Renal cortical epithelial cell (primary cell): ENCODE data around the gene CRELD1. TPM values are rescaled to one million over a fixed set of nuclear protein-coding genes. Genes with fewer than 3 reads are reported as not detected.

Experiments
- DNase-seq: peaks from one replicate; pipeline ENCODE4 v3.0.0-alpha.2; 2011; ENCODE audit warnings: low read depth
- total RNA-seq: library from RNA; depleted of rRNA; stranded (reverse); fragments of >200 nt; gene quantifications from 2 replicates; pipeline ENCODE4 v1.2.3, GENCODE V29; 2014

The CRELD1 gene
- total RNA-seq, 1 donor from 2014 or later, result 74.2 TPM

DNA sequence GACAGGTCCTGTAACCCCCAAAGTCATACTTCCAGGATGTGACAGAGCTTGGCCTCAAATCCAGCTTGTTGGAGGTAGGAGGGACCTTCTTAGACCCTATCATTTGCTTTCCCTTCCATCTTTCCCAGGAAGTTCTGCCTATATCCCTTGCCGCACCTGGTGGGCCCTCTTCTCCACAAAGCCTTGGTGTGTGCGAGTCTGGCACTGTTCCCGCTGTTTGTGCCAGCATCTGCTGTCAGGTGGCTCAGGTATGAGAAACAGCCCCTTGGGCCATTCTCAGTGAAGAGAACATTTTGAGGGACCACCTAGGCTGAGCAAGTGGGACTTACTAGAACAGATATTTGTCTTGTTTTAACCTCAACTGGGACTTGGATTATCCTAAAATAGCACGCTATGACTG is 29.7 kb upstream of the CRELD1 start:
- no peak for DNase-seq

GRCh38 chr3:9906480-9906879 is 27.2 kb upstream of the CRELD1 start:
- DNase-seq, result no peak

DNA sequence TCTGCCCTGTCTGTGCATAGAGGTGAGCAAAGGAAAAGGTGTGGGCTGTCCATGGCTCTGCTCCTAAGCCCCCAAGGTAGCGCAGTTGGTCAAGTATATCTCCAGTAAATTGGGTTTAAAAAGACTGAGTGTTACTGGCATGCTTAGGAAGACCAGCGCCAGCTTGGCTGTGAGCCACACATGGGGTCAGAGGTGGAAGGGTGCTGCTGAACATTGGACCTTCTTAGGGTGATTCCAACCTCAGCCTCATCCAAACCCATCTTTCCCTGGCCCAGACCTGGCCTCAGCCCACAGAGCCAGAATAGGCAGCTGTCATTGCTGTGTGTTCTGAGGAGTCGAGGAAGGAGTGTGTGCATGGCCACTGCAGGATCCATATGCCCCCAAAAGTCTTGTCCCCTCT is 25.3 kb upstream of the CRELD1 start:
- no peak for DNase-seq

- DNase-seq, result peak; percentile 56
Observed at GRCh38 chr3:9909221-9910013, 24.2 kb upstream of the CRELD1 start.

- DNase-seq, result no peak
Observed at GRCh38 chr3:9911863-9912262, 21.8 kb upstream of the CRELD1 start.

DNA sequence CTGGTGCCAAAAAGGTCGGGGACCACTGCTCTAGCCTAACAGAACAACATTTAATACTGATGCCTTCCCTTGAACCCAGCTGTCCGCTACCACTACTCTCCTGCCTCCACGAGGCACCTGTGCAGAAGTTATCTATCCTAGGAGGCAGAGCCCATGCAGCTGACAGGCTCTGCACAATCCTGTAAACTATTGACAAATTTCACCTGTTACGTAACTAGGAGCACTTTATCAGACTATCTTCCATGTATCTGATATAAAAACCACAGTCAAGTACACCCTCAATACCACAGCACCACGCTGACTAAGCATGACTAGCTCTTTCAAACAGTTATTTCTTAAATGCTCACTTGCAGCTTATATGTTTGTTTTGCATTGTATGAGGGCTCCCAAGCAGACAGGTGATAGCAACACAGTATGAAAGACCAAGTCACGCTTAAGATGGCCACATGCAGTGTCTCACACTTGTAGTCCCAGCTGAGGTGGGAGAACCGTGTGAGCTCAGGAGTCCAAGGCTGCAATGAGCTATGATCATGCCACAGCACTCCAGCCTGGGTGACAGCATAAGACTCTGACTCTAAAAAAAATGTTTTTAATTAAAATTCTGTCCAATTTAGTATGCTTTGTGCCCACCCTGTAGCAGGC is 21.2 kb upstream of the CRELD1 start:
- peak; percentile 76 for DNase-seq

DNA sequence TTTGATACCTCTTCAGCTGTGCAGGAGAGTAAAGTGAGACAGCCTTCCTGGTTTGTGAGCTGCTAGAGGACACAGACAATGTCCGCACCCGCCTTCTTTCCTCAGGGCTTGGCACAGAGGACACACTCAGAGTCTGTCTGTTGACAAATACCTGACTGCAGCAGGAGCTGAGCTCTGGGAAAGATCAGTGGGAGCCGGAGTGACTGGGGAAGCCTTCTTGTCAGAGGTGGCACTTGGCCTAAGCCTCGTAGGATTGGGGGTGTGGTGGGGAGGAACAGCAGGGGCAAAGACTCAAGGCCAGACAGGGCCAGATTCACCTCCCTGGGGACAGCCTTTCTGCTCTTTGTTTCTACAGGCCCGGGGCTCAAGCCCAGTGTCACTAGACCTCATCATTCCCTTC is 20.0 kb upstream of the CRELD1 start:
- DNase-seq, result no peak

GRCh38 chr3:9914011-9914410 is 19.6 kb upstream of the CRELD1 start:
- no peak for DNase-seq

- no peak for DNase-seq
Observed at GRCh38 chr3:9914559-9915253, 18.9 kb upstream of the CRELD1 start.

DNA sequence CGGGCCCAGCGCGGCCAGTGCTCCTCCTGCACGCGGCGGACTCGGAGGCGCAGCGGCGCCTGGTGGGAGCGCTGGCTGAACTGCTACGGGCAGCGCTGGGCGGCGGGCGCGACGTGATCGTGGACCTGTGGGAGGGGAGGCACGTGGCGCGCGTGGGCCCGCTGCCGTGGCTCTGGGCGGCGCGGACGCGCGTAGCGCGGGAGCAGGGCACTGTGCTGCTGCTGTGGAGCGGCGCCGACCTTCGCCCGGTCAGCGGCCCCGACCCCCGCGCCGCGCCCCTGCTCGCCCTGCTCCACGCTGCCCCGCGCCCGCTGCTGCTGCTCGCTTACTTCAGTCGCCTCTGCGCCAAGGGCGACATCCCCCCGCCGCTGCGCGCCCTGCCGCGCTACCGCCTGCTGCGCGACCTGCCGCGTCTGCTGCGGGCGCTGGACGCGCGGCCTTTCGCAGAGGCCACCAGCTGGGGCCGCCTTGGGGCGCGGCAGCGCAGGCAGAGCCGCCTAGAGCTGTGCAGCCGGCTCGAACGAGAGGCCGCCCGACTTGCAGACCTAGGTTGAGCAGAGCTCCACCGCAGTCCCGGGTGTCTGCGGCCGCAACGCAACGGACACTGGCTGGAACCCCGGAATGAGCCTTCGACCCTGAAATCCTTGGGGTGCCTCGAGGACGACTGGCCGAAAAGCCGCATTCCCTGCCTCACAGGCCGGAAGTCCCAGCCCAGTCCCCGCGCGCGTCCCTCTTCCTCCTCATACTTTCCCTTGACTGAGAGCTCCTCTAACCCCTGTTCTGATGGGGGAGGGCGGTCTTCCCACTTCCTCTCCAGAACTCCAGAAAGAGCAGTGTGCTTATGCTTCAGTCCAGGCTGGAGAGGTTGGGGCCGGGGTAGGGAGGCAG is 18.1 kb upstream of the CRELD1 start:
- no peak for DNase-seq

GRCh38 chr3:9916346-9916733 is 17.3 kb upstream of the CRELD1 start:
- DNase-seq, result no peak

DNA sequence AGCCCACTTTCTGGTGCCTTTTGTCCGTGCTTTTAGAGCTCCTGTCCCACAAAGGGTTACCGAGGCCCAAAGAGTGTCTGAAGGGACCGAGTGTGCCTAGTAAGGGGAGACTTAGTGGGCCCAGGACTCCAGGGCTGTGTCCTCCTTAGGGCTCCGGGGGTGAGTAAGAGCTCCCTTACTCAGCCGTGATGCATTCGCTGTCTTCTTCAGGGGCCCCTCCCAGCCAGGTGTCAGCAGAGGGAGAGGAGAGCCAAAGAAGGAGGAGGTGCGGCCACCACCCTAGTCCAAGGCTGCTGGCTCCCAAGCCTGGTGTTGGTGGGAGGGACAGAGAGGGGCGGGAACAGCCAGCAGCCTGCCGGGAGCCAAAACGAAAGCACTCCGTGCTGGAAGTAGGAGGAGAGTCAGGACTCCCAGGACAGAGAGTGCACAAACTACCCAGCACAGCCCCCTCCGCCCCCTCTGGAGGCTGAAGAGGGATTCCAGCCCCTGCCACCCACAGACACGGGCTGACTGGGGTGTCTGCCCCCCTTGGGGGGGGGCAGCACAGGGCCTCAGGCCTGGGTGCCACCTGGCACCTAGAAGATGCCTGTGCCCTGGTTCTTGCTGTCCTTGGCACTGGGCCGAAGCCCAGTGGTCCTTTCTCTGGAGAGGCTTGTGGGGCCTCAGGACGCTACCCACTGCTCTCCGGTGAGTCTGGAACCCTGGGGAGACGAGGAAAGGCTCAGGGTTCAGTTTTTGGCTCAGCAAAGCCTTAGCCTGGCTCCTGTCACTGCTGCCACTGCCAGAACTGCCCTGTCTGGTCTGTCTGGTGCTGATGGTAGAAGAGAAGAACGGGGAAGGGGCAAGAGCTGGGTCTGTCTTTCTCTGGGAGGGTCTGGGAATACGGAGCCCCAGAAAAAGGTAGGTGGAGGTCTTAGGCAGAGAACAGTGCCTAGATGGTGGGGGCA is 16.6 kb upstream of the CRELD1 start, which contains the start of gene IL17RC:
IL17RC (plus strand) TSS at position 365 of the 947 bp plus-strand sequence; CDS start at position 583, 218 bp downstream.
- DNase-seq, result peak; percentile 79

DNA sequence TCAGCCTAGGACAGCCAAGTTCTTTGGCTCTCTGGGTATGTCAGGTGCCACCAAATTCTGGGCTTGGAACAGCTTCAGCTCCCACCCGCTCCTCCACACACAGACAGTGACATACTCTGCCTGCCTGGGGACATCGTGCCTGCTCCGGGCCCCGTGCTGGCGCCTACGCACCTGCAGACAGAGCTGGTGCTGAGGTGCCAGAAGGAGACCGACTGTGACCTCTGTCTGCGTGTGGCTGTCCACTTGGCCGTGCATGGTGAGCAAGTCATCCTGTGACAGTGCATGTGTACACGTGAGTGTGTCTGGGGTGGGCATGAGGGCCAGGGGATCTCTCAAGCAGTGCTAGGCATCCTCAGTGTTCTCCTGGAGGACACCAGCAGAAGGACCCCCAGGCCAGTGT is 15.8 kb upstream of the CRELD1 start:
- DNase-seq, result no peak

DNA sequence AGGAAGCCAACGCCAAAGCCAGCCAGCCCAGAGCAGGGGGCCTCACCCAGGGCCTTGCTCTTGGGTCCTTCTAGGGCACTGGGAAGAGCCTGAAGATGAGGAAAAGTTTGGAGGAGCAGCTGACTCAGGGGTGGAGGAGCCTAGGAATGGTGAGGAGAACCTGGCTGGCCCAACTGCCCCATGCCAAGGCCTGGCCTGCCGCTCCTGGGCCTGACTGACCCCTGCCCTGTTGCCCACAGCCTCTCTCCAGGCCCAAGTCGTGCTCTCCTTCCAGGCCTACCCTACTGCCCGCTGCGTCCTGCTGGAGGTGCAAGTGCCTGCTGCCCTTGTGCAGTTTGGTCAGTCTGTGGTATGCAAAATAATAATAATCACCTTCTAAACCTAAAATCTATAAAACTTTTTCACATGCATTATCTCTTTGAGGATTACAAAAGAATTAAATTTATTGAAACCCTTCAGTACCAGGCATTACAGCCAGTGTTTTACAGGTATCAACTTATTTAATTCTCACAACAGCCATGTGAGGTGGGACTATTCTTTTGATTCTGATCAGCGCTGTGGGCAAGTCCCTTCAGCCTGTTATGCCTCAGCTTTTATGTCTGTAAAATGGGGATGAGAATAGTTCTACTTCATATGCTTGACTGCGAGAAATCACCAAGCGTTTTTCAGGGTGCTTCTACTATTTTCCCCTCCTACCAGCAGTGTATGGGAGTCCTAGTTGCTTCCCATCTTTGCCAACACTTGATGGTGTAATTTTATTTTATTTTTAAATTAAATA is 15.2 kb upstream of the CRELD1 start:
- DNase-seq, result no peak

- DNase-seq, result no peak
Observed at GRCh38 chr3:9928158-9928557, 5.5 kb upstream of the CRELD1 start.

GRCh38 chr3:9930804-9931418 is 2.7 kb upstream of the CRELD1 start:
- DNase-seq, result no peak

DNA sequence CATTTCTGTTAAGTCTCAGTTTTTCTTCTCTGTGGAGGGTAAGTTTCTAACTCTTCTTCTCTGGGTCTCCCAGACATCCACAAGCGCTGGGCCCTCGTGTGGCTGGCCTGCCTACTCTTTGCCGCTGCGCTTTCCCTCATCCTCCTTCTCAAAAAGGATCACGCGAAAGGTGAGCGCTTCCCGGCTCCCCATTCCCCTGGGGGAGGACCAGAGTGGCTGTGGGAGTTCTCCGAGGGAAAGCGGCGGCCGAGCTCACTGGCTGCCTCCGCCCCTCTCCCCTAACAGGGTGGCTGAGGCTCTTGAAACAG is 1.1 kb upstream of the CRELD1 start:
- no peak for DNase-seq

DNA sequence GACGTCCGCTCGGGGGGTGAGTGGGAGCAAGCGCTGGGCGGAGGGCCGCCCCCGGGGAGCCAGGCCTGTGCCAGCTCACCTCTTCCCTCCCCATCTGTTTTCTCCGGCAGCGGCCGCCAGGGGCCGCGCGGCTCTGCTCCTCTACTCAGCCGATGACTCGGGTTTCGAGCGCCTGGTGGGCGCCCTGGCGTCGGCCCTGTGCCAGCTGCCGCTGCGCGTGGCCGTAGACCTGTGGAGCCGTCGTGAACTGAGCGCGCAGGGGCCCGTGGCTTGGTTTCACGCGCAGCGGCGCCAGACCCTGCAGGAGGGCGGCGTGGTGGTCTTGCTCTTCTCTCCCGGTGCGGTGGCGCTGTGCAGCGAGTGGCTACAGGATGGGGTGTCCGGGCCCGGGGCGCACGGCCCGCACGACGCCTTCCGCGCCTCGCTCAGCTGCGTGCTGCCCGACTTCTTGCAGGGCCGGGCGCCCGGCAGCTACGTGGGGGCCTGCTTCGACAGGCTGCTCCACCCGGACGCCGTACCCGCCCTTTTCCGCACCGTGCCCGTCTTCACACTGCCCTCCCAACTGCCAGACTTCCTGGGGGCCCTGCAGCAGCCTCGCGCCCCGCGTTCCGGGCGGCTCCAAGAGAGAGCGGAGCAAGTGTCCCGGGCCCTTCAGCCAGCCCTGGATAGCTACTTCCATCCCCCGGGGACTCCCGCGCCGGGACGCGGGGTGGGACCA is 632 bp upstream of the CRELD1 start:
- peak; percentile 51 for DNase-seq

GRCh38 chr3:9934235-9934621 is 594 bp downstream of the CRELD1 start:
- no peak for DNase-seq
